ENCODE measurements around the gene CD163.

DNA sequence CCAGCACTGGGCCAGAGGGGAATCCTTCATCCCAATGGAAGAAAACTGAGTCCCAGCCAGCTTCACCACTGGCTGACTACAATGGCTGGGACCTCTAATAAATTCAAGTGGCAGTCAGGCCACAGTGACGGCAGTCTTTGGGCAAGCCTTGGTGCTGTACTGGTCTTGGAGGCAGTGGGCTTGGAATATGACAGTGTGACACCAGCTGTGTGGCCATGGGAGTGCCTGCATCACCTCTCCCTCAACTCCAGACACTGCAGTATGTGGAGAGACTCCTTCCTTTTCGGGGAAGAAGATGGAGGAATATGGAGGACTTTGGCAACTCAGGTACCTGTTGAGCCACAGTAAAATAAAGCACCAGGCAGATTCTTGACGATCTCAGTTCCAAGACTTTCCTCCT lies 43.6 kb downstream of the CD163 start:
- TF ChIP-seq, protein P1, sequence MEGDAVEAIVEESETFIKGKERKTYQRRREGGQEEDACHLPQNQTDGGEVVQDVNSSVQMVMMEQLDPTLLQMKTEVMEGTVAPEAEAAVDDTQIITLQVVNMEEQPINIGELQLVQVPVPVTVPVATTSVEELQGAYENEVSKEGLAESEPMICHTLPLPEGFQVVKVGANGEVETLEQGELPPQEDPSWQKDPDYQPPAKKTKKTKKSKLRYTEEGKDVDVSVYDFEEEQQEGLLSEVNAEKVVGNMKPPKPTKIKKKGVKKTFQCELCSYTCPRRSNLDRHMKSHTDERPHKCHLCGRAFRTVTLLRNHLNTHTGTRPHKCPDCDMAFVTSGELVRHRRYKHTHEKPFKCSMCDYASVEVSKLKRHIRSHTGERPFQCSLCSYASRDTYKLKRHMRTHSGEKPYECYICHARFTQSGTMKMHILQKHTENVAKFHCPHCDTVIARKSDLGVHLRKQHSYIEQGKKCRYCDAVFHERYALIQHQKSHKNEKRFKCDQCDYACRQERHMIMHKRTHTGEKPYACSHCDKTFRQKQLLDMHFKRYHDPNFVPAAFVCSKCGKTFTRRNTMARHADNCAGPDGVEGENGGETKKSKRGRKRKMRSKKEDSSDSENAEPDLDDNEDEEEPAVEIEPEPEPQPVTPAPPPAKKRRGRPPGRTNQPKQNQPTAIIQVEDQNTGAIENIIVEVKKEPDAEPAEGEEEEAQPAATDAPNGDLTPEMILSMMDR (conservative IDR thresholded peaks at IDR 0.05 in 1 of 2, IDR thresholded peaks at IDR 0.05 in 1 of 2; ENCODE audit: extremely low read depth in 1 of 2, insufficient read depth in 1 of 2, low read depth in 1 of 2, low read length in 2 of 2) = no peak
- TF ChIP-seq EZH2 (IDR thresholded peaks at IDR 0.05; ENCODE audit: borderline replicate concordance, low read length) = no peak

Measured in mammary epithelial cell (primary cell).